IMR-90 (cell line): ENCODE data around the gene TMEM221. TPM values are rescaled to one million over a fixed set of nuclear protein-coding genes. Genes with fewer than 3 reads are reported as not detected.
A peak's percentile ranks its signal among the peaks of the same experiment; 100 is the strongest.

Experiments used
- ATAC-seq: fragments of 200-7000 bp; cut with Tn5 transposase; 2 replicates; pipeline ENCODE4 v1.9.1; 2020; ENCODE audit warnings: low read depth, mild to moderate bottlenecking, moderate library complexity
- BruUV-seq: library from RNA; stranded (reverse); fragments of 400-500 nt; replicated peaks from 2 replicates; lab custom pipeline; 2021; lab: Mats Ljungman, UMichigan
- CTCF ChIA-PET: fragments of 300-600 bp; formaldehyde crosslinking; extraction: SDS; loops from one replicate; lab custom pipeline; 2021; ENCODE audit warnings: antibody characterized with exemption; lab: Yijun Ruan, JAX
- POLR2A ChIA-PET: fragments of 300-600 bp; sonication (Branson Sonifier 250); formaldehyde crosslinking; loops from one replicate; lab custom pipeline; 2022; ENCODE audit warnings: antibody characterized with exemption; ENCODE audit not compliant: unreplicated experiment; lab: Charles Lee
- DNase-seq: peaks from one replicate; pipeline ENCODE4 v3.0.0; 2013
- H2AFZ ChIP-seq: replicated peaks from 2 replicates; pipeline ENCODE3; 2013; ENCODE audit warnings: low read length, mild to moderate bottlenecking; ENCODE audit not compliant: poor library complexity
- H2AK5ac ChIP-seq: 2 replicates; pipeline ENCODE4 v1.6.1; 2013; ENCODE audit warnings: low read depth, low read length, inconsistent platforms
- H2AK9ac ChIP-seq: replicated peaks from 2 replicates; pipeline ENCODE3; 2013; ENCODE audit warnings: mild to moderate bottlenecking, low read depth, low read length, moderate library complexity; ENCODE audit not compliant: poor library complexity
- H2BK120ac ChIP-seq: 2 replicates; pipeline ENCODE4 v1.6.1; 2013; ENCODE audit warnings: low read depth, low read length, inconsistent platforms
- H2BK15ac ChIP-seq: 3 replicates; pipeline ENCODE4 v1.6.1; 2013; ENCODE audit warnings: low read depth, low read length, inconsistent platforms
- H2BK20ac ChIP-seq: 2 replicates; pipeline ENCODE4 v1.6.1; 2013; ENCODE audit warnings: low read depth, mild to moderate bottlenecking, inconsistent platforms, low read length, moderate library complexity
- H2BK5ac ChIP-seq: 2 replicates; pipeline ENCODE4 v1.6.1; 2013; ENCODE audit warnings: mild to moderate bottlenecking, low read depth, low read length, inconsistent platforms; ENCODE audit not compliant: poor library complexity, severe bottlenecking
- H3K14ac ChIP-seq: replicated peaks from 2 replicates; pipeline ENCODE4 v1.6.1; 2013; ENCODE audit warnings: low read depth, low read length, inconsistent platforms
- H3K18ac ChIP-seq: 2 replicates; pipeline ENCODE4 v1.6.1; 2013; ENCODE audit warnings: low read depth, low read length, control low read depth
- H3K23ac ChIP-seq: 2 replicates; pipeline ENCODE4 v1.6.1; 2013; ENCODE audit warnings: low read depth, low read length, inconsistent platforms
- H3K27ac ChIP-seq: 2 replicates; pipeline ENCODE4 v1.5.1; 2013; ENCODE audit warnings: mild to moderate bottlenecking, control low read depth, low read length; ENCODE audit not compliant: insufficient read depth
- H3K27me3 ChIP-seq: 2 replicates; pipeline ENCODE4 v1.6.1; 2013; ENCODE audit warnings: low read length; ENCODE audit not compliant: control insufficient read depth, insufficient read depth
- H3K36me3 ChIP-seq: 2 replicates; pipeline ENCODE4 v1.6.1; 2013; ENCODE audit warnings: low read length, mixed read lengths; ENCODE audit not compliant: control insufficient read depth, insufficient read depth
- H3K4ac ChIP-seq: 2 replicates; pipeline ENCODE4 v1.6.1; 2013; ENCODE audit warnings: low read depth, low read length, inconsistent platforms
- H3K4me1 ChIP-seq: 2 replicates; pipeline ENCODE4 v1.6.1; 2013; ENCODE audit warnings: low read length, mixed read lengths; ENCODE audit not compliant: control insufficient read depth, insufficient read depth
- H3K4me2 ChIP-seq: 2 replicates; pipeline ENCODE4 v1.6.1; 2013; ENCODE audit warnings: low read depth, mild to moderate bottlenecking, control low read depth, low read length, moderate library complexity
- H3K4me3 ChIP-seq: 2 replicates; pipeline ENCODE4 v1.5.1; 2013; ENCODE audit warnings: low read depth, mild to moderate bottlenecking, control low read depth, low read length, moderate library complexity; ENCODE audit not compliant: insufficient read depth
- H3K56ac ChIP-seq: 2 replicates; pipeline ENCODE4 v1.6.1; 2013; ENCODE audit warnings: low read length, inconsistent platforms; ENCODE audit not compliant: insufficient read depth; ENCODE audit errors: extremely low read depth
- H3K79me1 ChIP-seq, 2 experiments: 2 replicates each; pipeline ENCODE4 v1.6.1; 2013; ENCODE audit warnings: low read length in 2 of 2, inconsistent platforms in 1 of 2, low read depth in 1 of 2
- H3K9ac ChIP-seq: 2 replicates; pipeline ENCODE4 v1.6.1; 2013; ENCODE audit warnings: low read depth, low read length, control low read depth
- H3K9me1 ChIP-seq: 2 replicates; pipeline ENCODE4 v1.6.1; 2013; ENCODE audit warnings: low read length, inconsistent platforms; ENCODE audit not compliant: insufficient read depth
- H3K9me3 ChIP-seq: 2 replicates; pipeline ENCODE4 v1.6.1; 2013; ENCODE audit warnings: low read length; ENCODE audit not compliant: control insufficient read depth, insufficient read depth
- H4K20me1 ChIP-seq: 2 replicates; pipeline ENCODE4 v1.6.1; 2013; ENCODE audit warnings: low read length, inconsistent platforms; ENCODE audit not compliant: insufficient read depth
- H4K5ac ChIP-seq: 2 replicates; pipeline ENCODE4 v1.6.1; 2013; ENCODE audit warnings: mild to moderate bottlenecking, low read depth, low read length, control low read depth
- H4K8ac ChIP-seq, 2 experiments: 2 replicates each; pipeline ENCODE4 v1.6.1; 2013; ENCODE audit warnings: low read depth in 2 of 2, low read length in 2 of 2, control low read depth in 1 of 2, inconsistent platforms in 1 of 2
- H4K91ac ChIP-seq: 2 replicates; pipeline ENCODE4 v1.6.1; 2013; ENCODE audit warnings: low read depth, low read length, inconsistent platforms; ENCODE audit not compliant: insufficient read depth
- CEBPB ChIP-seq: IDR thresholded peaks from 2 replicates; pipeline ENCODE4 v1.6.1; 2012; ENCODE audit warnings: low read depth, low read length, improper control_type of control experiment
- CHD1 ChIP-seq: IDR thresholded peaks from 2 replicates; pipeline ENCODE4 v1.6.1; 2012; ENCODE audit warnings: low read depth, low read length, improper control_type of control experiment
- FOS ChIP-seq: fragments of 150-350 bp; IDR thresholded peaks from 2 replicates; pipeline ENCODE4 v1.6.1; 2016; ENCODE audit warnings: low read depth, low read length
- MAZ ChIP-seq: IDR thresholded peaks from 2 replicates; pipeline ENCODE4 v1.6.1; 2012; ENCODE audit warnings: low read depth, mild to moderate bottlenecking, low read length, improper control_type of control experiment, moderate library complexity, borderline replicate concordance
- MXI1 ChIP-seq: IDR thresholded peaks from 2 replicates; pipeline ENCODE4 v1.6.1; 2012; ENCODE audit warnings: low read depth, mild to moderate bottlenecking, low read length, moderate library complexity, borderline replicate concordance
- POLR2A ChIP-seq: IDR thresholded peaks from 2 replicates; pipeline ENCODE4 v1.6.1; 2012; ENCODE audit warnings: mild to moderate bottlenecking, low read depth, low read length
- RAD21 ChIP-seq: IDR thresholded peaks from 2 replicates; pipeline ENCODE4 v1.6.1; 2012; ENCODE audit warnings: low read length, improper control_type of control experiment
- RCOR1 ChIP-seq: IDR thresholded peaks from 2 replicates; pipeline ENCODE4 v1.6.1; 2012; ENCODE audit warnings: mild to moderate bottlenecking, low read length, improper control_type of control experiment; ENCODE audit not compliant: insufficient replicate concordance
- RFX5 ChIP-seq: IDR thresholded peaks from 2 replicates; pipeline ENCODE4 v1.8.0; 2012; ENCODE audit warnings: low read depth, mild to moderate bottlenecking, low read length, moderate library complexity
- SMC3 ChIP-seq: fragments of 150-350 bp; IDR thresholded peaks from 2 replicates; pipeline ENCODE4 v1.6.1; 2016; ENCODE audit warnings: low read depth, mild to moderate bottlenecking, antibody characterized with exemption, low read length, moderate library complexity
- WGBS, 2 experiments: methylation state at CpG; one replicate each; pipeline versions ENCODE4 v1.1.5 to v1.1.7; 2013; ENCODE audit warnings: missing lambda C conversion rate in 2 of 2; ENCODE audit not compliant: insufficient read length in 1 of 2; ENCODE audit errors: extremely low coverage in 2 of 2; 5-methylcytosine and 5-hydroxymethylcytosine counted together
- dilution Hi-C: fragments of 300-500 bp; cut with HindIII; formaldehyde crosslinking; loops from one replicate; pipeline ENCODE4 v1.14.3; 2018; ENCODE audit warnings: low sequenced_read_pairs; ENCODE audit not compliant: unreplicated experiment
- in situ Hi-C: fragments of 300-500 bp; cut with MboI; formaldehyde crosslinking; loops from 3 replicates; pipeline ENCODE4 v1.14.3; 2019; ENCODE audit warnings: low sequenced_read_pairs, inconsistent platforms, mixed read lengths
- intact Hi-C: fragments of 100-400 bp; cut with micrococcal nuclease; formaldehyde crosslinking; loops from 2 replicates; pipeline ENCODE4 v1.10.0; 2022
- polyA plus RNA-seq, 3 experiments: library from polyadenylated mRNA; depleted of rRNA; stranded (reverse); fragments of >200 nt; gene quantifications; 2 replicates each; pipeline ENCODE4 v1.2.3, GENCODE V29; 2012; ENCODE audit warnings: low replicate concordance in 1 of 3
- total RNA-seq: library from RNA; depleted of rRNA; stranded (reverse); fragments of >200 nt; gene quantifications from 2 replicates; pipeline ENCODE4 v1.2.3, GENCODE V29; 2012
- TF ChIP-seq, protein P1 (sequence below): fragments of 150-350 bp; IDR thresholded peaks from 2 replicates; pipeline ENCODE4 v1.6.1; 2016; ENCODE audit warnings: low read depth, mild to moderate bottlenecking, low read length, moderate library complexity, borderline replicate concordance

Gene TMEM221
- total and polyA plus RNA-seq, 2 of the 4 experiments (the other 2 are of a cell fraction), result 0.12 TPM; not detected in 1

DNA sequence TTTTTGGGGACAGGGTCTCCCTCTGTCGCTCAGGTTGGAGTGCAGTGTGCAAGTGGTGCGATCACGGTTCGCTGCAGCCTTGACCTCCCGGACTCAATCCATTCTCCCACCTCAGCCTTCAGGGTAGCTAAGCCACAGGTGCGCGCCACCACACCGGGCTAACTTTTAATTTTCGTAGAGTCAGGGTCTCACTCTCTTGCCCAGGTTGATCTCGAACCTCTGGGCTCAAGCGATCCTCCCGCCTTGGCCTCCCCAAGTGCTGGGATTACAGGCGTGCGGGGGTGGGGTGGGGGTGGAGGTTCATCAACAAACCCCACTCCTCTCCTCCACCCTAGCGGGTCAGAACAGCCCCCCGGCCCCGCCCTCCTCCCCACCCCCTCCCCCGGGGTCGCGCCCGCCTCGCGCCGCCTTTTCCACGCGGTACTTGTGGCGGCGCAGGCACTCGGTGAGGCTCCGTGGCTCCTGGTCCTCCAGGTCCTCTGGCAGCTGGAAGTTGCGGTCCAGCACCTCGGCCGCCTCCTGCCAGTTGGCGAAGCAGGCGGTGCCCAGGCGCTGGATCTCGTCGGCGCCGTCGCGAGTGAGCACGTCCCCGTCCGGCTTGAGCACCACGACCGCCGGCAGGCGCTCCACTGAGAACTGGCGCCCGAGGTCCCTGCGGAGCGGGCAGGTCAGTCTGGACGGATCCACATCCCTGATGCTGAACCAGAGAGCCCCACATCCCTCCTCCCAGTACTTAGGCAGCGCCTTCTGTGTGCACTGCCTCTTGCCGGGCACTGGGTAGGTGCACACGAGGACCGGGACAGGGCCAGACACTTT is 7.0 kb upstream of the TMEM221 start:
- dilution Hi-C loops, result no loop called here
- H2BK5ac ChIP-seq, result no peak overlapping the region
- H3K27ac ChIP-seq, result no peak overlapping the region
- H3K9me1 ChIP-seq, result no peaks in the 10 kb centered on the region
- H2BK15ac ChIP-seq, result no peak overlapping the region
- DNase-seq (no peak), ATAC-seq (peak; percentile 55)
- peaks cover 3% of the 10 kb centered on the region for H4K20me1 ChIP-seq
- H3K56ac ChIP-seq, result no peak overlapping the region
- H2AK9ac ChIP-seq, result no peak overlapping the region
- H3K14ac ChIP-seq, result no peak overlapping the region
- in situ Hi-C loops, result loop anchor here (10.0 kb wide), 1 partner anchor 399 kb away; the partner anchor contains the start of gene RPL18A
- H3K9ac ChIP-seq, result no peak overlapping the region
- H3K4me2 ChIP-seq, result no peak overlapping the region
- H2AFZ ChIP-seq, result peak overlapping the region; percentile 76
- H3K23ac ChIP-seq, result no peak overlapping the region
- no peak overlapping the region for H3K4ac ChIP-seq
- no peak overlapping the region for H2AK5ac ChIP-seq
- H3K4me1 ChIP-seq, result no peaks in the 10 kb centered on the region; the same call in 1 of the 2 replicates
- intact Hi-C loops, result loop anchor here (10.0 kb wide), 2 partner anchors 309 to 399 kb away; partner anchors contain the start of gene RPL18A
- TF ChIP-seq MXI1, result no peak
- TF ChIP-seq SMC3, result no peak
- TF ChIP-seq RFX5, result no peak
- TF ChIP-seq CHD1, result no peak
- TF ChIP-seq RCOR1, result no peak
- no peak for TF ChIP-seq FOS
- TF ChIP-seq RAD21, result no peak
- TF ChIP-seq POLR2A, result no peak
- TF ChIP-seq, protein P1, sequence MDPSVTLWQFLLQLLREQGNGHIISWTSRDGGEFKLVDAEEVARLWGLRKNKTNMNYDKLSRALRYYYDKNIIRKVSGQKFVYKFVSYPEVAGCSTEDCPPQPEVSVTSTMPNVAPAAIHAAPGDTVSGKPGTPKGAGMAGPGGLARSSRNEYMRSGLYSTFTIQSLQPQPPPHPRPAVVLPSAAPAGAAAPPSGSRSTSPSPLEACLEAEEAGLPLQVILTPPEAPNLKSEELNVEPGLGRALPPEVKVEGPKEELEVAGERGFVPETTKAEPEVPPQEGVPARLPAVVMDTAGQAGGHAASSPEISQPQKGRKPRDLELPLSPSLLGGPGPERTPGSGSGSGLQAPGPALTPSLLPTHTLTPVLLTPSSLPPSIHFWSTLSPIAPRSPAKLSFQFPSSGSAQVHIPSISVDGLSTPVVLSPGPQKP, result no peak
- TF ChIP-seq MAZ, result no peak
- no peak for TF ChIP-seq CEBPB
- no peak overlapping the region for H3K4me3 ChIP-seq
- no peak overlapping the region for H3K18ac ChIP-seq
- H4K91ac ChIP-seq, result no peak overlapping the region
- no peak overlapping the region for H4K5ac ChIP-seq
- no TSS peak for BruUV-seq
- H2BK120ac ChIP-seq, result no peak overlapping the region
- no peaks in the 10 kb centered on the region for H3K9me3 ChIP-seq
- H4K8ac ChIP-seq, result no peak overlapping the region
- H3K27me3 ChIP-seq, result peaks cover 33% of the 10 kb centered on the region
- 6% methylated on average over 21 of the region's 58 CpGs; no CpG with 5 or more reads in 1 of the 2 experiments for WGBS, 2 experiments
- no peaks in the 10 kb centered on the region for H3K36me3 ChIP-seq
- H2BK20ac ChIP-seq, result no peak overlapping the region
- H3K79me1 ChIP-seq, result no peaks in the 10 kb centered on the region
- ChIA-PET CTCF (interaction anchor here (1.0 kb wide), 1 partner anchor 10 kb away, joined by 3 read pairs; no protein-coding TSS in a partner anchor), POLR2A (no interaction called here)
